ENCODE results near the gene CDKN1B.

Gene CDKN1B

GRCh38 chr12:12716793-12717585, at the start of gene CDKN1B:
TSS of gene CDKN1B (plus strand) at chr12:12717368. CDS start at chr12:12717840, 472 bp downstream.
- DNase-seq, result peak; percentile 72

GRCh38 chr12:12668005-12668404, 49.2 kb upstream of the CDKN1B start:
- DNase-seq, result no peak

- no peak for DNase-seq
Observed at GRCh38 chr12:12669020-12669419, 48.1 kb upstream of the CDKN1B start.

GRCh38 chr12:12671850-12672660, 45.1 kb upstream of the CDKN1B start:
- no peak for DNase-seq

- DNase-seq, result no peak
Observed at GRCh38 chr12:12673296-12673695, 43.9 kb upstream of the CDKN1B start.

GRCh38 chr12:12676605-12677004, 40.6 kb upstream of the CDKN1B start:
- DNase-seq, result no peak

- no peak for DNase-seq
Observed at GRCh38 chr12:12681061-12681765, 36.0 kb upstream of the CDKN1B start.

GRCh38 chr12:12682284-12682683, 34.9 kb upstream of the CDKN1B start:
- DNase-seq, result no peak

GRCh38 chr12:12683136-12683697, 34.0 kb upstream of the CDKN1B start:
- DNase-seq, result no peak

- DNase-seq, result no peak
Observed at GRCh38 chr12:12683725-12684124, 33.4 kb upstream of the CDKN1B start.

GRCh38 chr12:12684375-12685106, 32.6 kb upstream of the CDKN1B start:
- no peak for DNase-seq

- DNase-seq, result no peak
Observed at GRCh38 chr12:12685305-12685704, 31.9 kb upstream of the CDKN1B start.

GRCh38 chr12:12686472-12686871, 30.7 kb upstream of the CDKN1B start:
- DNase-seq, result no peak

GRCh38 chr12:12686925-12687324, 30.2 kb upstream of the CDKN1B start:
- DNase-seq, result no peak

GRCh38 chr12:12689647-12690300, 27.4 kb upstream of the CDKN1B start:
- no peak for DNase-seq

- DNase-seq, result no peak
Observed at GRCh38 chr12:12691549-12691948, 25.6 kb upstream of the CDKN1B start.

GRCh38 chr12:12693111-12693671, 24.0 kb upstream of the CDKN1B start:
- no peak for DNase-seq

GRCh38 chr12:12696562-12697383, 20.4 kb upstream of the CDKN1B start:
- peak; percentile 5 for DNase-seq

GRCh38 chr12:12699345-12699744, 17.8 kb upstream of the CDKN1B start:
- DNase-seq, result no peak

- DNase-seq, result no peak
Observed at GRCh38 chr12:12700254-12700653, 16.9 kb upstream of the CDKN1B start.

- no peak for DNase-seq
Observed at GRCh38 chr12:12701457-12701856, 15.7 kb upstream of the CDKN1B start.

All from GF-D8 (cell line).